GM12878 (cell line): Measurements from ENCODE around the gene COPS7A. TPM values are rescaled to one million over a fixed set of nuclear protein-coding genes. Genes with fewer than 3 reads are reported as not detected.

Source experiments
- ATAC-seq: fragments of 200-7000 bp; cut with Tn5 transposase; 3 replicates; pipeline ENCODE4 v1.9.1; 2020; ENCODE audit warnings: mild to moderate bottlenecking, moderate library complexity
- BruUV-seq: library from RNA; stranded (reverse); fragments of 400-500 nt; replicated peaks from 2 replicates; lab custom pipeline; 2021; lab: Mats Ljungman, UMichigan
- CTCF ChIA-PET: fragments of 300-600 bp; sonication (Branson Sonifier 250); formaldehyde crosslinking; extraction: SDS; loops from one replicate; lab custom pipeline; 2021; ENCODE audit warnings: inconsistent platforms; lab: Yijun Ruan, JAX
- POLR2A ChIA-PET: fragments of 350-600 bp; formaldehyde crosslinking; extraction: SDS; loops from one replicate; lab custom pipeline; 2021; ENCODE audit warnings: inconsistent platforms; lab: Charles Lee
- RAD21 ChIA-PET: fragments of 300-600 bp; sonication (Branson Sonifier 250); formaldehyde crosslinking; loops from one replicate; lab custom pipeline; 2023; ENCODE audit warnings: antibody characterized with exemption; ENCODE audit not compliant: unreplicated experiment; lab: Charles Lee
- SMC1A ChIA-PET: fragments of 300-600 bp; sonication (Branson Sonifier 250); formaldehyde crosslinking; loops from one replicate; lab custom pipeline; 2023; ENCODE audit not compliant: unreplicated experiment, uncharacterized antibody; lab: Charles Lee
- DNase-seq: peaks from one replicate; pipeline ENCODE4 v3.0.0-alpha.2; 2011; ENCODE audit warnings: low read depth, low spot score
- FAIRE-seq: peaks from 3 replicates; lab custom pipeline; 2011; peaks lifted over from hg19 to GRCh38; lab: Jason Lieb, UNC
- H2AFZ ChIP-seq: 2 replicates; pipeline ENCODE4 v1.6.0; 2011; ENCODE audit warnings: low read depth, low read length, control low read depth; ENCODE audit not compliant: control insufficient read depth
- H3K27ac ChIP-seq: 2 replicates; pipeline ENCODE4 v1.5.1; 2011; ENCODE audit warnings: control low read depth; ENCODE audit not compliant: control insufficient read depth, insufficient read depth
- H3K27me3 ChIP-seq, 2 experiments: replicated peaks in 1 of 2; 2 replicates each; pipeline versions ENCODE4 v1.6.0 to v1.6.1; 2011; ENCODE audit warnings: low read length in 1 of 2; ENCODE audit not compliant: control insufficient read depth in 2 of 2, insufficient read depth in 2 of 2
- H3K36me3 ChIP-seq, 2 experiments: 2 replicates each; pipeline ENCODE4 v1.5.1; 2011; ENCODE audit warnings: low read length in 1 of 2; ENCODE audit not compliant: control insufficient read depth in 2 of 2, insufficient read depth in 2 of 2
- H3K4me1 ChIP-seq: 2 replicates; pipeline ENCODE4 v1.6.1; 2011; ENCODE audit warnings: mild to moderate bottlenecking, low read length, moderate library complexity, mixed read lengths; ENCODE audit not compliant: control insufficient read depth, insufficient read depth
- H3K4me2 ChIP-seq: 2 replicates; pipeline ENCODE4 v1.6.0; 2011; ENCODE audit warnings: control low read depth; ENCODE audit not compliant: control insufficient read depth, insufficient read depth
- H3K4me3 ChIP-seq: fragments of 200-600 bp; sonication (generic); 2 replicates; pipeline ENCODE4 v1.5.1; 2016
- H3K79me2 ChIP-seq: 2 replicates; pipeline ENCODE4 v1.6.0; 2011; ENCODE audit warnings: low read length; ENCODE audit not compliant: control insufficient read depth, insufficient read depth
- H3K9ac ChIP-seq: 2 replicates; pipeline ENCODE4 v1.8.0; 2011; ENCODE audit warnings: low read length, control low read depth, mixed read lengths; ENCODE audit not compliant: control insufficient read depth, insufficient read depth
- H3K9me3 ChIP-seq: replicated peaks from 3 replicates; pipeline ENCODE4 v1.5.1; 2011; ENCODE audit warnings: mild to moderate bottlenecking, low read length; ENCODE audit not compliant: control insufficient read depth, insufficient read depth
- H4K20me1 ChIP-seq: 2 replicates; pipeline ENCODE4 v1.6.0; 2011; ENCODE audit not compliant: control insufficient read depth, insufficient read depth
- JUNB ChIP-seq: IDR thresholded peaks from 2 replicates; pipeline ENCODE4 v1.6.1; 2016; ENCODE audit warnings: antibody characterized with exemption, mild to moderate bottlenecking
- KAT2A ChIP-seq: conservative IDR thresholded peaks from 2 replicates; pipeline ENCODE4 v1.6.1; 2011; ENCODE audit warnings: low read depth, low read length; ENCODE audit not compliant: control insufficient read depth
- MEF2B ChIP-seq: fragments of 450-650 bp; IDR thresholded peaks from 2 replicates; pipeline ENCODE4 v1.6.1; 2018; ENCODE audit warnings: mild to moderate bottlenecking, moderate library complexity; ENCODE audit not compliant: partially characterized antibody, poor library complexity, severe bottlenecking
- NR2F1 ChIP-seq: fragments of 450-650 bp; conservative IDR thresholded peaks from 2 replicates; pipeline ENCODE4 v1.6.1; 2017; ENCODE audit warnings: mild to moderate bottlenecking
- RBBP5 ChIP-seq: fragments of 200-600 bp; sonication (generic); conservative IDR thresholded peaks from 2 replicates; pipeline ENCODE4 v1.6.1; 2016
- WGBS: methylation state at CpG from one replicate; pipeline ENCODE4 v1.1.6; 2016; ENCODE audit warnings: low lambda C conversion rate; ENCODE audit not compliant: insufficient replicate concordance, insufficient coverage; ENCODE audit errors: missing lambda C conversion rate; 5-methylcytosine and 5-hydroxymethylcytosine counted together
- in situ Hi-C: fragments of 300-500 bp; cut with MboI; formaldehyde crosslinking; loops from 9 replicates; pipeline ENCODE4 v1.14.3; 2018; ENCODE audit warnings: mixed read lengths
- intact Hi-C: fragments of 100-400 bp; cut with micrococcal nuclease; formaldehyde crosslinking; loops from one replicate; pipeline ENCODE4 v1.14.2; 2022; ENCODE audit not compliant: unreplicated experiment
- polyA plus RNA-seq, 11 experiments: library from polyadenylated mRNA; depleted of rRNA in 4 of 11; unstranded in 6 of 11; stranded (reverse) in 5 of 11; fragments of >200 nt; fragmentation: Nextera tagmentation in 4 of 11; fragmentation: Illumina TruSeq in 1 of 11; extraction: Ambion mirVana in 4 of 11; extraction: Trizol in 1 of 11; gene quantifications; 1 replicate in 1 of 11; 2 replicates in 10 of 11; pipeline versions ENCODE4 v1.2.1 to v1.2.3, GENCODE V29; 2011 to 2016; ENCODE audit warnings: inconsistent platforms in 2 of 11, missing spikeins in 2 of 11, low read depth in 1 of 11
- total RNA-seq, 4 experiments: library from RNA; depleted of rRNA in 3 of 4; stranded (reverse); fragments of >200 nt in 3 of 4; fragmentation: Illumina TruSeq in 1 of 4; extraction: Trizol in 1 of 4; gene quantifications; 2 replicates each; pipeline versions ENCODE4 v1.2.1 to v1.2.3, GENCODE V29; 2013 to 2021
- TF ChIP-seq, protein P1 (sequence below): IDR thresholded peaks from 2 replicates; pipeline ENCODE4 v1.6.1; 2011; ENCODE audit warnings: borderline replicate concordance, low read depth, mild to moderate bottlenecking, moderate library complexity, low read length; ENCODE audit not compliant: insufficient read depth, poor library complexity, severe bottlenecking
- TF ChIP-seq, protein P2 (sequence below): fragments of 450-650 bp; IDR thresholded peaks from 2 replicates; pipeline ENCODE4 v1.6.1; 2017; ENCODE audit warnings: mild to moderate bottlenecking

The COPS7A gene
- total and polyA plus RNA-seq, 10 of the 15 experiments (the other 5 are each of a cell fraction or from before 2014, with no cell fraction given), result 25.7 to 74.0 (median 51.9) TPM

DNA sequence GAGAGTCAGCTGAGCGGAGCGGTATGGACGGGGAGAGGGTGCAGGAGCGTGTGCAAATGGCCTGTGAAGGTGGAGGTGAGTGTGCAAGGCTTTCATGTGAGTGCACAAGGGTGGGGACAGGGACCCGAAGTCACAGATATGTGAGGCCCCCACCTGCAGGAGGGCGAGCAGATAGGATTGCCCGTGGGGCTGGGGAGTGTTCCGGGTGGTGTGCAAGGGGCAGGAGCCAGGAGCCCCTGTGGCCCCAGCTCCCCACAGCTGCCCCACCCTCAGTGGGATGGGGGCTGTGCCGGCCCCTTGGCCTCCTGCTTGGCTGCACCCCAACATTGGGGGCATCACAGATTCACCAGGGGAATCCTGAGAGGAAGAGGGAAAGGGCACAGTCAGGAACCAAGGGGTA lies 29.1 kb upstream of the COPS7A start:
- ChIA-PET RAD21 (no interaction called here), SMC1A (no interaction called here), CTCF (interaction anchor here (0.6 to 1.5 kb wide), 2 partner anchors 10 to 230 kb away, joined by 3 to 7 read pairs; no protein-coding TSS in a partner anchor), POLR2A (no interaction called here)
- FAIRE-seq (no peak), DNase-seq (no peak), ATAC-seq (no peak)
- no peaks in the 10 kb centered on the region for H3K9me3 ChIP-seq
- BruUV-seq, result no TSS peak
- H2AFZ ChIP-seq, result no peak overlapping the region
- no peaks in the 10 kb centered on the region for H3K36me3 ChIP-seq
- intact Hi-C loops, result no loop called here
- no peak overlapping the region for H3K27ac ChIP-seq
- H3K79me2 ChIP-seq, result peaks cover 6% of the 10 kb centered on the region
- H3K9ac ChIP-seq, result no peak overlapping the region
- H3K27me3 ChIP-seq, result peaks cover 1 to 2% of the 10 kb centered on the region in 2 experiments; a peak in 2 of 4 replicates
- peaks cover 12% of the 10 kb centered on the region for H3K4me1 ChIP-seq
- no peak overlapping the region for H3K4me2 ChIP-seq
- H4K20me1 ChIP-seq, result no peaks in the 10 kb centered on the region
- no peak overlapping the region for H3K4me3 ChIP-seq
- in situ Hi-C loops, result no loop called here
- TF ChIP-seq KAT2A, result no peak
- TF ChIP-seq, protein P1, sequence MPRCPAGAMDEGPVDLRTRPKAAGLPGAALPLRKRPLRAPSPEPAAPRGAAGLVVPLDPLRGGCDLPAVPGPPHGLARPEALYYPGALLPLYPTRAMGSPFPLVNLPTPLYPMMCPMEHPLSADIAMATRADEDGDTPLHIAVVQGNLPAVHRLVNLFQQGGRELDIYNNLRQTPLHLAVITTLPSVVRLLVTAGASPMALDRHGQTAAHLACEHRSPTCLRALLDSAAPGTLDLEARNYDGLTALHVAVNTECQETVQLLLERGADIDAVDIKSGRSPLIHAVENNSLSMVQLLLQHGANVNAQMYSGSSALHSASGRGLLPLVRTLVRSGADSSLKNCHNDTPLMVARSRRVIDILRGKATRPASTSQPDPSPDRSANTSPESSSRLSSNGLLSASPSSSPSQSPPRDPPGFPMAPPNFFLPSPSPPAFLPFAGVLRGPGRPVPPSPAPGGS, result peak; percentile 18
- WGBS, result 45% methylated on average over 8 of the region's 9 CpGs

DNA sequence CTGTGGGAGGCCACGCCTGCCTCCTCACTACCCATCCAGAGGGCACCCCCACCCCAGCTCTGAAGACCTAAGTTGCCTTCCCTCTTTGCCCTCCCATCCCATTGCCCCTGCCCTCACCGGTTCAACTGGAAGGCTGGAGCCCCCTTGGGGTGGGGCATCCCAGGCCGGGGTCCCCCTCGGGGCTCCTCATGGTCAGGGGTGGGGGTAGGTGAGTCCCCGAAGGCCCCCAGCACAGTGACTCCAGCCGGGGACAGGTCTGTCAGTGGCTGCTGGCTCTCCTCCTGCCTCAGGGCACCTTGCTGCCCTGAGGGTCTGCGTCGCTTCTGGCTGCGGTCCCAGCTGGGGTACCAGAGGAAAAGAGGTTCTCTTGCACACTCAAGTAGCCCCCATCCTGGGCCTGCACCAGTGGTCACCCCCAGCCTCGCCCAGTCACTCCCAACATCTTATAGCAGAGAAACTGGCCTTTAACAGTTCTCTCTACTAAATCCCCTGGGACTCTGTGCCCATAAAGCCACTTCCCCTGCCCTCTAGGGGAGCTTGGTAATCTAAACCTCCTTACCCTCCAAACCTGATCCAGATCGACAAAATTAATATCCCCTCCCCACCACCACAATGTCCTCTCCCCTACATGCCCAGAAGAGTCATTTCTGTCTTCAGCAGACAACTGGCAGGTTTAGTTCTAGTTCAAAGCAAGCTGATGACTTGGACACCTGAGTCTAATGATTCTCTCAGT lies 28.4 kb upstream of the COPS7A start:
- no peaks in the 10 kb centered on the region for H3K9me3 ChIP-seq
- no peaks in the 10 kb centered on the region for H4K20me1 ChIP-seq
- TF ChIP-seq, protein P2, sequence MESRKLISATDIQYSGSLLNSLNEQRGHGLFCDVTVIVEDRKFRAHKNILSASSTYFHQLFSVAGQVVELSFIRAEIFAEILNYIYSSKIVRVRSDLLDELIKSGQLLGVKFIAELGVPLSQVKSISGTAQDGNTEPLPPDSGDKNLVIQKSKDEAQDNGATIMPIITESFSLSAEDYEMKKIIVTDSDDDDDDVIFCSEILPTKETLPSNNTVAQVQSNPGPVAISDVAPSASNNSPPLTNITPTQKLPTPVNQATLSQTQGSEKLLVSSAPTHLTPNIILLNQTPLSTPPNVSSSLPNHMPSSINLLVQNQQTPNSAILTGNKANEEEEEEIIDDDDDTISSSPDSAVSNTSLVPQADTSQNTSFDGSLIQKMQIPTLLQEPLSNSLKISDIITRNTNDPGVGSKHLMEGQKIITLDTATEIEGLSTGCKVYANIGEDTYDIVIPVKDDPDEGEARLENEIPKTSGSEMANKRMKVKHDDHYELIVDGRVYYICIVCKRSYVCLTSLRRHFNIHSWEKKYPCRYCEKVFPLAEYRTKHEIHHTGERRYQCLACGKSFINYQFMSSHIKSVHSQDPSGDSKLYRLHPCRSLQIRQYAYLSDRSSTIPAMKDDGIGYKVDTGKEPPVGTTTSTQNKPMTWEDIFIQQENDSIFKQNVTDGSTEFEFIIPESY, result no peak
- TF ChIP-seq RBBP5, result no peak
- TF ChIP-seq MEF2B, result peak; percentile 65
- no peak for TF ChIP-seq JUNB
- no peak for TF ChIP-seq NR2F1
- H3K36me3 ChIP-seq, result no peaks in the 10 kb centered on the region
- ChIA-PET POLR2A (no interaction called here), CTCF (interaction anchor here (0.8 to 1.9 kb wide), 10 partner anchors 10 to 125 kb away, joined by 3 to 7 read pairs (median 3); partner anchors contain the start of gene MLF2), RAD21 (interaction anchor here (0.6 to 2.0 kb wide), 4 partner anchors 29 to 128 kb away, joined by 3 to 6 read pairs (median 4); partner anchors contain the start of gene COPS7A), SMC1A (interaction anchor here (0.7 to 3.9 kb wide), 3 partner anchors 28 to 92 kb away, joined by 4 to 16 read pairs (median 5); partner anchors contain the start of gene COPS7A)
- in situ Hi-C loops (no loop called here), intact Hi-C loops (no loop called here)
- H3K4me2 ChIP-seq, result no peak overlapping the region
- H3K4me3 ChIP-seq, result no peak overlapping the region
- no peak overlapping the region for H2AFZ ChIP-seq
- H3K4me1 ChIP-seq, result peaks cover 12% of the 10 kb centered on the region
- no peak for DNase-seq
- ATAC-seq, result peak; percentile 32
- H3K27me3 ChIP-seq, result peaks cover 2 to 3% of the 10 kb centered on the region in 2 experiments; a peak in 2 of 4 replicates
- no peak for FAIRE-seq
- no peaks in the 10 kb centered on the region for H3K79me2 ChIP-seq
- no peak overlapping the region for H3K9ac ChIP-seq
- H3K27ac ChIP-seq, result no peak overlapping the region
- no TSS peak for BruUV-seq
- WGBS, result 30% methylated on average over 11 of the region's 11 CpGs
